ENCODE measurements around the gene NUDT16L1.

NUDT16L1 gene

DNA sequence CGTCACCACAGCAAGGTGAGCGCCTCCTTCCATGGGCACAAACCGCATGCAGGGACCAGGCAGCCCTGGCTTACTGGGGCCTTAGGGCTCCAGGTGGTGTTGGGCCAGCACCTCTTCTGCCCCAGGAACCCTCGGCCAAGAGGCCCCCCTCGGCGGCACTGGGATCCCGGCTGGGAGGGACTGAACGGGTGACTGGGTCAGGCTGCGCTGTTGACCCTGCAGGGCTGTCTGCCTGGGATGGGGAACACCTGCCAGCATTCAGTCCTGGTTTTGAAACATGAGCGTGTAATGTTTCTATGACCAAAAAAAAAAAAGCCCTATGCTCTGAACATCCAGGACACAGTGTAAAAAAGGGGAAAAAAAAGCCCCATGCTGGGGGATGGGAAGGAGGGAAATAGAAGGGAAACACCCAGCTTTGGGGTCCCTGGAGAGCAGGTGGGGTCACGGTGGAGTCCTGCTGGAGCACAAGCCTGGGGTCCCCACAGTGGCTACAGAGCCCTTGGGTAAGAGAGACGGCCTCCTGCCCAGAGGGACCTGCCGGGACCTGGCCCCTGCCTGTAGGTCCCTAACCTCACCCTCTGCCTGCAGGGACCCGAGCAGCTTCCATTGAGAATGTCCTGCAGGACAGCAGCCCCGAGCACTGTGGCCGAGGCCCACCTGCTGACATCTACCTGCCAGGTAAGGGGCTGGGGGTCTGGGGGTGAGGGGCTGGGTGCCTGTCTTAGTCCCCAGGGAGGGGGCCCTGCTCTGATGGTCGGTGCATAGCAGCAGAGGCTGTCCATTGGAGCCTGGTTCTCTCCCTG is 9.9 kb upstream of the NUDT16L1 start:
- DNase-seq (ENCODE audit: low spot score) = no peak

DNA sequence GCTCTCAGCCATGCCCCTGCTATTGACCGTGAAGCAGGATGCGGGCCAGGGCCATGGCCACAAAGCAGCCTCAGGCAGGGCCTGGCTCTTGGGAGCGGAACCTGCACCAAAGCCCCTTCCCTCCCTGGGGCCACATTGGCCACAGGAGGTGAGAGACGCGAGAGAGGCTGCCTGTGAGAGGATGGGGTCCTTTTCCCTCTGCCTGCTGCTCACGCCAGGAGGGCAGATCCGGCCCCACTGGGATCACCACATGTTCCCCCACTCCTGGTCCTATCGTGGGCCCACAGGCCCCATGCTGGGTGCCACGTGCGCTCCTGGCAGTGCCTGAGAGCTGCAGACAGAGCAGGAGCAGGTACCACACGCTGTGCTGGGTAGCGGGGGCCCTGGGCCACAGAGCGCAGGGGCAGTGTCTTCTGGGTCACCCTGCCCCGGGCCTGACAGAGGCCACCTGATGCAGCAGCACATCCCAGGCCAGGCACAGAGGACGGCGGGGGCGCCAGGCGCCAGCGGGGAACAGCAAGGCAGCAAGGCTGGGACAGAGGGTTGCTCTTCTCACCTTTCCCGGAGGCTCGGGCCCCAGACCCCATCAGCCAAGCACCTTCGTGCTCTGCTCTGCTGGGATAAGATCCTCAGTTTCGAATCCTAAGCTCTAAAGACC is 9.2 kb upstream of the NUDT16L1 start:
- no peak for DNase-seq (ENCODE audit: low spot score)

DNA sequence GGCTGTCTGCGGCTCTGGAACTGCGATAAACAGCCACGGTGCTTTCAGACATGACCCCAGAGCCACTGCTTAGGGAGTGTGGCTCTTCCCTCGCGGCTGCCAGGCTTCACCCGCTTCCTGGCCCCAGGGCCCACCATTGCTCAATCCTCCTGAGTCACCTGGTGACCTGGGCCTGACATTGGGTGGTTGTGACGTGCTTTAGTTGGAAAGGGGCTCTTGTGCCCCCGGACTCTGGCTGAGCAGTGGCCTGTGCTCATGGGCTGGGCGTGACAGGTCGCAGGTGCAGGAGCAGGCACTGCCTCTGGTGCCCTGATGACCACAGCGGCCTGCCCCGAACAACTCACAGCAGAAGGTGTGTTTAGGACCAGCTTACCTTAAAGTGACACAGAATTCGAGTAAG is 8.6 kb upstream of the NUDT16L1 start:
- no peak for DNase-seq (ENCODE audit: low spot score)

DNA sequence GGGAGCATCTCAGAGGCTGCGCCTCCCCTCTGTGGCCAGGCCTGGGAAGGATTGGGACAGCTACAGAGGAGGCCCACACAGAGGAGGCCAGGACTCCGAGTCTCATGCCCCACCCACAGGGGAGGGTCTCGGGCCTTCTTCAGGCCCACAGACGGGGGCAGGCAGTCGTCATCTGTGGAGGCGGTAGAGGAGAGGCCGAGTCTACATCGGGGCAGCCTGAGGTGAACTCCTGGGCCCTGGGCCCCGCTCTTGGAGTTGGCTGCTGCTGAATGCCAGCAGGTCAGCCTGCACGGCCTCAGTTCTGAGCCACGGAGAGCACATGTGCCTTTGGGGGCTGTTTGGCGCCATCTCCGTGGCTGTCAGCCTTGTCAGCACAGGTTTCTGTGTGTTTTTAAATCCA is 8.1 kb upstream of the NUDT16L1 start:
- no peak for DNase-seq (ENCODE audit: low spot score)

DNA sequence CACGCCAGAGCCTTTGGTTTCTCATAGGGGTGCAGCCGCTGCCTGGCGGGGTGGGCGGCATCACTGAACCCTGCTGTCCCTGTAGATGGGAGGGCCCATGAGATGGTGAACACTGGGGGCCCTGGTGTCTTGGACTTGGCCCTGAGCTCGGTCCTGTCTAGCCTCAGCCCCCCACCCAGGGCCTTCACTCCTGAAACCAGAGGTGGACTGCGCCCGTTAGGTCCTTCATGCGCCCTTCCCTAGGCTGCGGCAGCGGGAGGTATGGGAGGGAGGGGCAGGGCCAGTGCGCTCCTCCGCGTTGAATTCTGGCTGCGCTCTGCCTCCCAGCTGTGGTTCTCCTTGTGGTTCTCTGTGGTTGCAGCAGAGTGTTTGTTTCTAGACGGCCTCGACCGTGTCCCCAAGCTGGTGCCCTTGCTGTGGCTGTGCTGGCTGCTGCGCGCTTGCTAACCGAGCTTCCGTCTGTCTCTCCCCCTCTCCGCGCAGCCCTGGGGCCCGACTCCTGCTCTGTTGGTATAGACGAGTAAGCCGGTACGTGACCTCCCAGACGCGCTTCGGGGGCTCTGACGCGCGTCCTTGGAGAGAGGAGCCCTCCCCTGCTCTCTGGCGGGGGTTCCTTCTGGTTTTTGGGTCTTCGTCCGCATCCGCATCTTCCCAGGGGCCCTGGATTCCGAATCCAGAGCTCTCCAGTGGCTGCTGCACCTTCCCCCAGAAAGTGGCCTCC is 7.4 kb upstream of the NUDT16L1 start:
- no peak for DNase-seq (ENCODE audit: low spot score)

DNA sequence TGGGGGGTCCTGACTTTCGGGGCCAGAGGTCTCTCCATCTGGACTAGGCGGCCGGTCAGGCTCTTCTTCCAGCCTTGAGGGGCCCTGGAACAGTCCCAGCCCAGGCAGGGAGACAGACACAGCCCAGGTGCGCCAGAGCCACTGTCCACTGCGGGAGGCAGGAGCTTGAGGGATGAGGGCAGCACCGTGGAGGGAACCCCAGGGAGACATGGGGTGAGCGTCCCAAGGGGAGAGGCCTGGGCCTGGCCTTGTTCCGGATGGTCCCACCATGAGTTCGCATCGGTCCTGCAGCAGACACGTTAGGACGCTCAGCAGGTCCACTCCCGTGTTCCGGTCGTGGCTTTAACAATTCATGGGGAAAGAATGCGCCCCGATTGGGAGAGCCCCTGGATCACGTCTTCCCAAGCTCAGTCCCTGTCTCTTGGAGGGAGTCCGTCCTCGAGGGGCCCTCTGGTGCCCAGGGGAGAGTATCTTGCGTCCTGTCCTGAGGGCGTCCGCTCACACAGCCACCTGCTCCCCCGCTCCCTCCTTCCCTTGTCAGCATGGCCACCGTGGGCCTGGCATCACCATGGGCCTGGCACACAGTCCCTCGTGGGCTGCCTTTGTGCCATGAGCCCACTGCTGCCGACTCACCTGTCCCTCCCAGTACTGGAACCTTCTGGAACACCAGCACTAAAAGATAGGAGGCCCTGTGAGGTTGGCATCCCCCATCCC is 6.7 kb upstream of the NUDT16L1 start:
- DNase-seq (ENCODE audit: low spot score) = no peak

DNA sequence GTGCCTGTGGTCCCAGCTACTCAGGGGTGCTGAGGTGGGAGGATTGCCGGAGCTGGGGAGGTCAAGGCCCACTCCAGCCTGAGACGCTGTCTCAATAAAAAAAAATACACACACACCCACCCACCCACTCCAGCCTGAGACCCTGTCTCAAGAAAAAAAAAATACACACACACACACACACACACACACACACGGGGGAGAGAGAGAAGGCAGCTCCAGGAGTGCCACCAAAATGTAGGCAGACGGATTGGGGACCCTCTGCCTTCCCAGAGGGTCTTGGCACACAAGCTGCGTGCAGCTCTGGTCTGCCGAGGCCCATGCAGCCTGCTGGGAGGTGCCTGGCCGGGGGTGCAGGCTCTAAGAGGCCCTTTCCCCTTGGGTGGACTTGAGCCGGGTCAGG is 5.9 kb upstream of the NUDT16L1 start:
- DNase-seq (ENCODE audit: low spot score) = no peak

DNA sequence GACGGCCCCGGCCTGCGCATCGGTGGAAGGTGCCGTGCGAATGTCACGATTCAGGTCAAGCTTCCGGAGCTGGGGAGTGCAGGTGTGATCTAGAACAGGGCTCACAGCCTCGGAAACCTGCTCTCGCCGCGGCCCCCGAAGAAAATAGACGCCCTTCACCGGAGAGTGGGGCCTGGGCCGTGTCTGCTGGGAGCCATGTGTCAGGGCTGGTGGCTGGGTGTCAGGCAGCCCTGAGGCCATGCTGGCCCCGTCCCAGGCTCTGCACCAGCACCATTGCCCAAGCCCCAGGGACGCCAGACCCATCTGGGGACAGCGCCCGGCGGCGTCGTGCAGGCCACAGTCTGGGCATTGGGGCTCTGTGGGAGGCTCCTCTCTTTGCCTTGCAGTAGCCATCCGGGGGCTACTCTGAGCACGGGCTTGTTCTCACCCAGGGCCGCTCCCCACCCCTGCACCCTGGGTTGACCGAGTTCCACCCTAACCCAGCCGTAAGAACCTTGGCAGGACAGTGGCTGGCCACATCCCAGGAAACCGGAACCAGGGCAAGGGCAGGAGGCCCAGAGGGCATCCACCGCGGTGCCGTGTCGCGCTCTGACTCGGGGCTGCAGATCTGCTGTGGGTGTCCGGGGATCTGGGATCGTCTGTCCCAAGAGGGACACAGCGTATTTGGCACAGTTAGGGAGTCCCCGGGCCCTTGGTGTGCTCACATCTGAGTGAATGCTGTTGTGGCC is 5.3 kb upstream of the NUDT16L1 start:
- DNase-seq (ENCODE audit: low spot score) = no peak

DNA sequence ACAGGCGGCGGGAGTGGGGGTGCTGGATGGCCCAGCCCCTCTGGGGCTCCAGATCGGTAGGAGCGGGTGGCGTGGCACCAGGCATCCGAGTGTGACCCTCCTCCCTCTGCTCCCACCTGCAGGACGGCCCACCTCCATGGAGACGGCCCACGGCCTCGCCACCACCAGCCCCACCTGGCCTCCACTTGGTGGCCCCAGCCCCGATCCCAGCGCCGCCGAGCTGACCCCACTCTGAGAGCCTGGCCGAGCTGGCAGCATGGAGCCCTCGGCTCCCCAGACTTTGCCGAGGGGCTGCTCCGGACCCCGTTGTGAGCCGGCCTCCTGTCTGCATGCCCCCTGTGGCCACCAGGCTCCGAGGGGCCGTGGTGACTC is 4.7 kb upstream of the NUDT16L1 start:
- DNase-seq (ENCODE audit: low spot score) = no peak

DNA sequence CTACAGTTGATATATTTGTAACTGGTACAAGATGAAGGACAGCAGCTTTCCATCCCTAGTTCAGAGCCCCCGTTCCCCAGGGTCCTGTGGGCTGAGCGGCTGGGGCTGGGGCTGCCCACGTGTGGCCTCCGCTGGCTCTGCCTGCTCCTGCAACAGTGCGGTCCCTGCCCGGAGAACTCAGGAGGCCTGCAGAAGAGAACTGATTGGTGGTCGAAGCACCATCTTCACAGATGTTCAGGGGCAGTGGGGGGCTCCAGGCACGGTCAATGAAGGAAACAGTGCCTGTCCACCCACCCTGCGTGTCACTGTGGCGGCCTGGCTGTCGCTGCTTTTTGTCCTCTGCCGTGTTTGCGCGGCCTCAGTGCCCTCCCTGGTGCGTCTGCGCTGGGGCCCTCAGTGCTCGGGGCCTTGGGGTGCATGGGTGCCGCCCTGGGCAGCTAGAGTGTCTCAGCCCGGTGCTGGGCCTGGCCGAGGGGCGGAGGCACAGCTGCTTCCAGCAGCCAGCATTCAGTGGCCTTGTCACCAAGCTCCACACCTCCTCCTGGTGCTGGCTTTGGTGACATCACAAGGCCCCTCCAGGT is 4.2 kb upstream of the NUDT16L1 start:
- no peak for DNase-seq (ENCODE audit: low spot score)

DNA sequence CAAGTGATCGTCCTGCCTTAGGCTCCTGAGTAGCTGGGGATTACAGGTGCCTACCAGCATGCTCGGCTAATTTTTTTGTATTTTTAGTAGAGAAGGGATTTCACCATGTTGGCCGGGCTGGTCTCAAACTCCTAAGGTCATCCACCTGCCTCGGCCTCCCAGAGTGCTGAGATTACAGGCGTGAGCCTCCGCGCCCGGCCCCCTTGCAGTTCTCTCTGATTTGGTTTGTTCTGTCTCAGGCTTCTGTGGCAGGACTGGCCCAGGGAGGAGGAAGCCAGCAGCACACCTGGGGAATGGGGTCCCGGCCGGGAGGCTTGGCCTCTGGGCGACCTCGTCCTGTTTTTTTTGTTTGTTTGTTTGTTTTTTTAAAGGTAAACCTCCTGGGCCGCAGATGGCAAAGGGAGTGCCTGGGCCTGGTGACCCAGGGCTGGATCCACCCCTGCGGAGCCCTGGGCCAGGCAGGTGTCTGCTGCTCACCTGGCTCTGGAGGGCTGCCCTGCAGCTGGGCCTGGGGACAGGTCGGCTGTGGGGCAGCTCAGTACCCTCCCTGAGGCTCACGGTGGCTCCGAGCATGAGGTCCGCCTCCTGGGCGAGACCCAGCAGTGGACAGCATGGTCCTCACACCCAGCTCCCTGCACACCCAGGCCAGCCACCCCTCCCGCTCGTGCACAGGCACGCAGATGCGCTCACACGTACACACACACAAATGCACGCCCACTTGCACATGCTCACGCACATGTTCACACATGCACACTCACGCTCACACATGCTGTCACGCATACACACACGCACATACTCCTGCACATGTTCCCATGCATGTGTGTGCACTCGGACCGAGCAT is 3.3 kb upstream of the NUDT16L1 start:
- DNase-seq (ENCODE audit: low spot score) = no peak

DNA sequence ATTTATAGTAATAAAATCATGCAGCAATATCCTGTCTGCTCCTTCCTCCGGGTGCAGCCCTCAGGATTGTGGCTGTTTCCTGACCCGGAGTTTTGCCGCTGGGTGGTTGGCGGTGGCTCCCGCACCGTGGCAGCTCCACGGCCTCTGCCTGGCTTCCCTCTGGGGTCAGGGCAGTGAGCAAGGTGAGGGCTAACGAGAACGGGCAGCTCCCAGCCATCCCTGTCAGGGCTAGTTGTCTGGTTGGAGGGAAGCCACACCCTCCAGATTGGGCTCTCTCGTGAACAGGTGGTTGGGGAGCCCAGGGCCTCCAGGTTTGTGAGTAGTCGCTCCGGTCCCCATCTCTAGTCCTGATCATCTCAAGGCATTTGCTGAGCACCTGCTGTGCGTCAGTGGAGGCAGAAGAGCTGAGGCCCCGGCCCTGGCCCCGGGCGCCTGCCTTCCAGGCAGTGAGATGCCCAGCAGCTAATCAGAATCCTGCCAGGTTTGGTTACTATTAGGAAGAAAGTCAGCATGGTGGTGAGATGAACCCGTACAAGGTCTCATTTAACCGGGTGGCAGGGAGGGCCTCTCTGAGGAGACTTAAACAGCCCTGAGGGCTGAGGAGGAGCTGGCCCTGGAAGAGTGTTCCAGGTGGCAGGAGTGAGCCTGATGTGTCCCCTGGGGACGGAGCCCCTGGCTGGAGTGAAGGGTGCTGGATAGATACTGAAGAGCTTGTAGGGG is 2.3 kb upstream of the NUDT16L1 start:
- no peak for DNase-seq (ENCODE audit: low spot score)

DNA sequence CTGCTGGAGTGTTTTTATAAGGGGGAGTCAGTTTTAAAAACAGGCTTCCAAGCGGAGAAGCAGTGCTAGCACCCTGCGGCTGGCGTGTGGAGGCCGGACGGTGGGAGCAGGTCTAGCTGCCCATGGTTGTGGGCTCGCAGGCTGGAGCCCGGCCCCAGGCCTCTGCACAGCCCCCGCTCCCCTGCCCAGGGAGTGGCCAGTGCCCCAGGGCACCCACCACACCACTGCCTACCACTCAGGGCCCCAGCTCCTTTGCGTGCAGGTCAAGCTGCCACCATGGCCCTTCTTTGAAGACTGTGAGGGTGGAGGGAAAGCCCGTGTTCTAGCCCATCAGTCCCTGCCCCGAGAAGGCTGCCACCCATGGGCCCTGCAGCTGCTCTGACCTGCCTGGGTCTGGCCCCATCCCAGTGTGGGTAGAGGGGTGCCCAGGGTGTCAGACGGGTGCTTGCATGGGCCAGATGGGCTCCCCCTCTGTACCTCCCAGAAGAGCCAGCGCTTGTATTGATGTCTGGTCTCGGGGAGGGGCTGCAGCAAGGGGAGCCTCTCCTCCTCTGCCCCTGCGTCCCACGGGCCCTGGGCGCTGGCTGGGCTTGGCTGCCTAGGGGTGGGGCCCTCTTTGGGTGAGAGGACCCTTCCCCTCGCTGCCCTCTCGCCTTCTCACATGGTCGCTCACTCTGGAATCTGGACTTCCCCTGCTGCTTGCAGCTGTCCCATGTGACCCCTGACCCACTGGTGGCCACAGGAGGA is 1.5 kb upstream of the NUDT16L1 start:
- DNase-seq (ENCODE audit: low spot score) = no peak

DNA sequence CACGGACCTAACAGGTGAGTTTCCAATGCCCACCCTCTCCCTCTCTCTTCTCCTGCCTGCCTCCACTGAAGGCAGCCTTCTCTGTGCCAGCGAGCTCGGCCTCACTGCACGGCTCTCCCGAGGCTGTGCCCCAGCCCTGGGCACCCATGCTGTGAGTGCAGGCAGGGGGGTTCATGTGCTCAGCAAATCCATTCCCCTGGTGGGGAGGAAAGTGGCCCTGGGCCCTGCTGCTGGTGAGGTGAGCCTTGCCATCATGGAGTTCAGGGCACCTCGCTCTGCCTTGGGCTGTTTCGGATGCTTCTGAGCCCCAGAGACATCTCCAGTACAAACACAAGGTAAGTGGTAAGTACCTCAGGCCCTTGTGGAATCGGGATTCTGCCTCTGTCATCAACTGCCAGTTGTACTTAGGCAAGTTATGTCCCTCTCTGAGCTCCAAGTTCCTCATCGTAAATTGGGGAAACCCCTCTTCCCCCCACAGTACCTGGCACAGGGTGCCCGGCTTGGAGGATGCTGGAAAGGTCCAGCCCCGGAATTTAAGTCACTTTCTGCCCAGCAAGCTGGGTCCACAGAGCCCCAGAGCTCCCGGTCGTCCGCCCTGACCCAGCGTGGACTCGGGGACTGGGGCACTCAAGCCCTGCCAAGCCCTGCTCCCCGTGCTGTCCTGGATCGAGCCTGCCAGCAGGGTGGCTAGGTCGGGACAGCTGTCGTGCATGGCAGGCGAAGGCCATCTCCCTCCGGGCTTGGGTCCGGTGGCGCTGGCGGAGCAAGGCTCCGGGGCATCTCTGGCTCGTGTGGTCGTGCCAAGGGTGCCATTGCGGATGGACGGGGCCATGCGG is 684 bp upstream of the NUDT16L1 start:
- DNase-seq (ENCODE audit: low spot score) = no peak

DNA sequence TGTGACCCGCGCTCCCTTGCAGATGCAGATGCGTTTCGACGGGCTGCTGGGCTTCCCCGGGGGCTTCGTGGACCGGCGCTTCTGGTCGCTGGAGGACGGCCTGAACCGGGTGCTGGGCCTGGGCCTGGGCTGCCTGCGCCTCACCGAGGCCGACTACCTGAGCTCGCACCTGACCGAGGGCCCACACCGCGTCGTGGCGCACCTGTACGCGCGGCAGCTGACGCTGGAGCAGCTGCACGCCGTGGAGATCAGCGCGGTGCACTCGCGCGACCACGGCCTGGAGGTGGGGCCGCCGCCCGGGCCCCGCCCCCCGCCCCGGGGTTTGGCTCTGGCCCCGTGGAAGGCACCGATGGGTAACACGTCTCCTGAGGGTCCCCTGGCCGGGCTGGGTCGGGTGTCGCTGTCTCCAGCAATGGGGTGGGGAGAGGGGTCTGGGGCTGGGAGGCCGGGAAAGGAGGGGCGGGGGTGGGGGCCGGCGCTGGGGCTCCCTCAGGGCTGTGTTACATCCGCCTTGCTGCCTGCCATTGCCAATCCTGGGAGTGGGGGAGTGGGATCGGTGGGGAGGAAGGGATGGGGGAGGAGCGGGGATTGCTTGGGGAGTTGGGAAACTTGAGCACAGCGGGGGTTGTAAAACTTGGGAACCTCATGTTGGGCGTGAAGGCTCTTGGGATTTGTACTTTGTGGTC is 737 bp downstream of the NUDT16L1 start:
- DNase-seq (ENCODE audit: low spot score) = peak; percentile 30

DNA sequence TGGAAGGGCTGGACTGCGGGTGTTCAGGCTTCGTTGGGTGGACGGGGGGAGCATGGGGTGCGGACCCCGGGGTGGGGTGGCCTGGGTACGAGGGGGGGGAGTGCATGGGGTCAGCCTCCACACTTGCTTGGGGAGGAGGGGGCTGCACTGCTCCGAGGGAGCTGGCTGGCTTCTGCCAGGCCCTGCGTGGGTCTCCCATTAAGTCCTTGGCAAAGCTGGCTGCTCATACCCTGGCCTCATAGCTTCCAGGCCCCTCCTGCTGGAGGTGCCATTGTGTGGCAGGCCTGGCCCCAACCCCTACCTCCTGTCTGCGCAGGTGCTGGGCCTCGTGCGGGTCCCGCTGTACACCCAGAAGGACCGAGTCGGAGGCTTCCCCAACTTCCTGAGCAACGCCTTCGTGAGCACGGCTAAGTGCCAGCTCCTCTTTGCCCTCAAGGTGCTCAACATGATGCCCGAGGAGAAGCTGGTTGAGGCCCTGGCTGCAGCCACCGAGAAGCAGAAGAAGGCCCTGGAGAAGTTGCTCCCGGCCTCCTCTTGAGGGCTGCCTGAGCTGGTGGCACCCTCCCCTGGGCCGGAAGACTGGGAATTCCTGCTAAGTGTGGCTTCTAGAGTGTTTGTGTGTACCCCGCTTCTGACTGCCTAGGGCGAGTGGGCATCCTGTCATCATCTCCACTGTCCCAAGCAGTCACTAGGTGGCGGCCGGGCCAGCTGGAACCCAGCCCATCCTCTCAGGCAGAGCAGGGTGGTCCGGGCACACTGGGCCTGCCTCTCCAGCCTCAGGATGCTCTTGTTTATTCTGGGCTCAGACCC is 1.5 kb downstream of the NUDT16L1 start:
- DNase-seq (ENCODE audit: low spot score) = no peak
